NB4 (cell line): Measurements from ENCODE around the gene AP1B1.
"Not testable (repeated sequence)": the region's sequence is repeated elsewhere in the genome, so short reads cannot be mapped to it uniquely, and the experiment has no call there.

Experiments
- MYC ChIP-seq: IDR thresholded peaks from 2 replicates; pipeline ENCODE4 v1.6.1; 2011; ENCODE audit warnings: low read depth, low read length
- POLR2A ChIP-seq: IDR thresholded peaks from 2 replicates; pipeline ENCODE4 v1.6.1; 2011; ENCODE audit warnings: mild to moderate bottlenecking; ENCODE audit not compliant: insufficient read length; ENCODE audit errors: extremely low read depth
- TF ChIP-seq, protein P1 (sequence below): IDR thresholded peaks from one replicate; pipeline ENCODE4 v1.5.1; 2012; ENCODE audit warnings: low read depth, low read length

GRCh38 chr22:29412772-29413171, 24.4 kb upstream of the AP1B1 start:
- TF ChIP-seq, protein P1, sequence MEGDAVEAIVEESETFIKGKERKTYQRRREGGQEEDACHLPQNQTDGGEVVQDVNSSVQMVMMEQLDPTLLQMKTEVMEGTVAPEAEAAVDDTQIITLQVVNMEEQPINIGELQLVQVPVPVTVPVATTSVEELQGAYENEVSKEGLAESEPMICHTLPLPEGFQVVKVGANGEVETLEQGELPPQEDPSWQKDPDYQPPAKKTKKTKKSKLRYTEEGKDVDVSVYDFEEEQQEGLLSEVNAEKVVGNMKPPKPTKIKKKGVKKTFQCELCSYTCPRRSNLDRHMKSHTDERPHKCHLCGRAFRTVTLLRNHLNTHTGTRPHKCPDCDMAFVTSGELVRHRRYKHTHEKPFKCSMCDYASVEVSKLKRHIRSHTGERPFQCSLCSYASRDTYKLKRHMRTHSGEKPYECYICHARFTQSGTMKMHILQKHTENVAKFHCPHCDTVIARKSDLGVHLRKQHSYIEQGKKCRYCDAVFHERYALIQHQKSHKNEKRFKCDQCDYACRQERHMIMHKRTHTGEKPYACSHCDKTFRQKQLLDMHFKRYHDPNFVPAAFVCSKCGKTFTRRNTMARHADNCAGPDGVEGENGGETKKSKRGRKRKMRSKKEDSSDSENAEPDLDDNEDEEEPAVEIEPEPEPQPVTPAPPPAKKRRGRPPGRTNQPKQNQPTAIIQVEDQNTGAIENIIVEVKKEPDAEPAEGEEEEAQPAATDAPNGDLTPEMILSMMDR = peak; percentile 29
- not testable (repeated sequence) for TF ChIP-seq MYC, POLR2A
